ENCODE data around the gene RNU1-4.
"Not testable (repeated sequence)": the region's sequence is repeated elsewhere in the genome, so short reads cannot be mapped to it uniquely, and the experiment has no call there.

Gene RNU1-4

DNA sequence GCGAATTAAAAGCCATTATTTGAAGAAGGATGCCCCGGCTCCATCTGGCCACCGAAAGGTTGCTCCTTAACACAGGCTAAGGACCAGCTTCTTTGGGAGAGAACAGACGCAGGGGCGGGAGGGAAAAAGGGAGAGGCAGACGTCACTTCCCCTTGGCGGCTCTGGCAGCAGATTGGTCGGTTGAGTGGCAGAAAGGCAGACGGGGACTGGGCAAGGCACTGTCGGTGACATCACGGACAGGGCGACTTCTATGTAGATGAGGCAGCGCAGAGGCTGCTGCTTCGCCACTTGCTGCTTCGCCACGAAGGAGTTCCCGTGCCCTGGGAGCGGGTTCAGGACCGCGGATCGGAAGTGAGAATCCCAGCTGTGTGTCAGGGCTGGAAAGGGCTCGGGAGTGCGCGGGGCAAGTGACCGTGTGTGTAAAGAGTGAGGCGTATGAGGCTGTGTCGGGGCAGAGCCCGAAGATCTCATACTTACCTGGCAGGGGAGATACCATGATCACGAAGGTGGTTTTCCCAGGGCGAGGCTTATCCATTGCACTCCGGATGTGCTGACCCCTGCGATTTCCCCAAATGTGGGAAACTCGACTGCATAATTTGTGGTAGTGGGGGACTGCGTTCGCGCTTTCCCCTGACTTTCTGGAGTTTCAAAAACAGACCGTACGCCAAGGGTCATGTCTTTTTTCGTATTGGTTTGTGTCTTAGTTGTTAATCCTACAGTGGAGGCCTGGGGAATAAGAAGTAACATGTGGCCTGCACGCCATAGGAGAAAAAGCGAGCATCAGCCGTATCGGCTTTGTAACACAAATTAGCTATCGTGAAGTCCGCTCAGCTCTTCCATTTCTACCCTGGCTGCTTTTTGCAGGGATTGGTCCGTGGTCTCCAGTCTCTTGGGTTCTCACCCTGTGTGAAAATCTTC lies at the start of gene RNU1-4:
RNU1-4 (plus strand) TSS at position 470 of the 918 bp plus-strand sequence.
- not testable (repeated sequence) for H3K4me1 Mint-ChIP-seq (ENCODE audit: low read depth); H3K27ac Mint-ChIP-seq; H3K9me3 Mint-ChIP-seq; H3K4me3 Mint-ChIP-seq; H3K36me3 Mint-ChIP-seq (ENCODE audit: low read depth); H3K27me3 Mint-ChIP-seq; DNase-seq

DNA sequence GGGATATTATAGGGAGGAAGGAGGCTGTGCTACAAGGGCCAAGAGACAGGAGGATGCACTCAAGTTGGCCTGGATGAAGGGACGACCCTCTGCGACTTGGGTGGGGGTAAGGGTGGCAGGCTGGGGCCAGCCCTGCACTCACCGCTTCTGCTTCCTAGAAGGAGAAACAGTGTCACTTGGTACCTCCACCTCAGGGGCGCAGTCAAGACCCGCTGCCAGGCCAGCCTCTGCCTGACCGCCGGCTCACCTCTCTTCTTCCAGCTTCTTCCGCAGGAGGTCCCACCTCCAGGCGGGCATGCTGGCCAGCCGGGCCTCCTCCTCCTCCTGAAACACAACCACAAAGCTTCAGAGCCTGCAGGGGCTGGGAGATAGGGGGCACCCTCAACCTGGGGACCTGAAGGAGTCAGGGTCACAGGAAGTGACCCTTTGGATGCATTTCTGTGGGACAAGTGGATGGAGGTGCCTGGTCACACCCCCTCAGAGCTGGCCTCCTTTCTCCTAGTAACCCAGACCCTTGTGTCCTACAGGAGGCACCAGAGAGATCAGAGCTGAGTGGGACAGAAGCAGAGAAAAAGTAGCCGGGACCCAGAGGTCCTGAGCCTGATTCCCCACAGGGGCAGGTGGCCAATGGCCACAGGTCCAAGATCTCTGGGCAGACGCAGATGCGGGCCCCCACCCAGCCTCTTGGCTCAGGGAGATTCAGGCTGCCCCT lies 49.2 kb upstream of the RNU1-4 start:
- not testable (repeated sequence) for H3K36me3 Mint-ChIP-seq (ENCODE audit: low read depth); H3K9me3 Mint-ChIP-seq; H3K4me1 Mint-ChIP-seq (ENCODE audit: low read depth)

GRCh38 chr1:16692283-16692682 lies 48.0 kb upstream of the RNU1-4 start:
- H3K9me3 Mint-ChIP-seq; H3K27me3 Mint-ChIP-seq; H3K4me3 Mint-ChIP-seq; DNase-seq; H3K4me1 Mint-ChIP-seq (ENCODE audit: low read depth); H3K36me3 Mint-ChIP-seq (ENCODE audit: low read depth); H3K27ac Mint-ChIP-seq: not testable (repeated sequence)

More for the DNA sequence above, 49.2 kb upstream of the RNU1-4 start:
- not testable (repeated sequence) for H3K4me3 Mint-ChIP-seq, DNase-seq, H3K27me3 Mint-ChIP-seq, H3K27ac Mint-ChIP-seq

DNA sequence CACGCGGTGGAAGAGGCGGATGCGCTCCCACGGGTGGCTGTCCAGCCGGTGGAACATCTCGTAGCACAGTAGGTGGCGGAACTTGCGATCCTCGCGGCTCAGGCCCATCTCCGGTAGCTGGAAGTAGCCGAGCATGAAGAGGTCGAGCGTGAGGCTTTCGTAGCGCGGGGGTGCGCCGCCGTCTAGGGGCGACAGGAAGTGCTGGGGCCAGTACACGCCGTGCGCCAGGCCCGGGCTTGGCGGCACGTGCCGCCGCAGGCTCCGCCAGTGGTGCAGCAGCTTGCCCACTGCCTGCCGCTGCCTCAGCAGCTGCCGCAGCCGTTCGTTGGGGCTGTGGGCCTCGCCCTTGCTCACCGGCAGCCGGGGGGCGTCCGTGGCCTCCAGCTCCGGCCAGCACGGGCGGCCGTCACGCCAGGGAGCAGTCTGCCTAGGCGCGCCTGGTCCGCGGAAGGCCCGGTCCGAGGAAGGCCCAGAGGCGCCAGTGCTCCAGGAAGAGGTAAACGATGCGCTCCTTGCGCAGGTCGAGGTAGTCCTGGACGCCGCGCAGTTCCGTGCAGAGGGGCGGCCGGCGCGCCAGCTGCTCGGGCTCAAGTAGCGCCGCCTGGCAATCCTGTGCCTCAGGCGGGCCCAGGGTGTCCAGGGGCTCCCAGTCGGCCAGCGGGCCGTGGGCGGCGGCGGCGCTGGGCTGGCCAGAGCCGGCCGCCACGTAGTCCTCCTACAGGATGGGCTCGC lies 47.4 kb upstream of the RNU1-4 start:
- not testable (repeated sequence) for H3K4me1 Mint-ChIP-seq (ENCODE audit: low read depth); H3K4me3 Mint-ChIP-seq; H3K9me3 Mint-ChIP-seq

GRCh38 chr1:16693449-16694307 lies 46.6 kb upstream of the RNU1-4 start:
- DNase-seq; H3K36me3 Mint-ChIP-seq (ENCODE audit: low read depth); H3K9me3 Mint-ChIP-seq; H3K4me3 Mint-ChIP-seq; H3K27ac Mint-ChIP-seq; H3K4me1 Mint-ChIP-seq (ENCODE audit: low read depth): not testable (repeated sequence)
- peaks cover 11% of the 10 kb centered on the region for H3K27me3 Mint-ChIP-seq

More for the DNA sequence above, 47.4 kb upstream of the RNU1-4 start:
- not testable (repeated sequence) for H3K27me3 Mint-ChIP-seq; DNase-seq; H3K27ac Mint-ChIP-seq; H3K36me3 Mint-ChIP-seq (ENCODE audit: low read depth)

GRCh38 chr1:16694308-16694702 lies 46.0 kb upstream of the RNU1-4 start:
- H3K4me3 Mint-ChIP-seq; H3K36me3 Mint-ChIP-seq (ENCODE audit: low read depth); DNase-seq; H3K4me1 Mint-ChIP-seq (ENCODE audit: low read depth); H3K9me3 Mint-ChIP-seq; H3K27ac Mint-ChIP-seq: not testable (repeated sequence)
- peaks cover 12% of the 10 kb centered on the region for H3K27me3 Mint-ChIP-seq

DNA sequence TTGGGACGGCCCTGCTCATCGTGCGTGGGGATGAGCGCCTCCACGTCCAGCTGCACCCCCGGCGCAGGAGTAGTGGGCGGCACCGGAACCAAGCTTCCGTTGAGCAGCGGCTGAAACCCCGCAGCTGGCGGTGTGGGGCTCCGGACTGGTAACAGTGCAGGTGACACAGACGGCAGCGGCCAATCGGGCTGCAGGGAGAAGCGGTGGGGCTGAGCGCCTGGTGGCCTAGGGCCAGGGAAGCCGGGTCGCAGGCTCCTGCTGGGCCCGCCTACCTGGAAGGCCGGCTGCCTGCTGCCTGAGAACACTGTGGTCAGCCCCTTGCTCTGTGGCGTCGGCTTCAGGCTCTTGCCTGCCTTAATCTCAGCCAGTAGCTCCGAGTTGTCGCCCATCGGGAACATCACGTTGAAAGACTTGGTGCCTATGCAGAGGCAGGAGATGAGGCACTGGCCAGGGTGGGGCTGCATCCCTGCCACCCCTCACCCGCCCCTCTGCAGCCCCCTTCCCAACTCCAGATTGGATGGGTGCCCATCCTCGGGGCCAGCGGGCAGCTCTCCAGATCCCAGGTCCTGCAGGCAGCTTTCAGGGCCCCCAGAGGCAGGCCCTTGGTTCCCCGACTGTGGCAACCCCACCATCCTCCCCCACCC lies 43.7 kb upstream of the RNU1-4 start:
- DNase-seq; H3K9me3 Mint-ChIP-seq; H3K4me3 Mint-ChIP-seq; H3K27ac Mint-ChIP-seq; H3K4me1 Mint-ChIP-seq (ENCODE audit: low read depth); H3K36me3 Mint-ChIP-seq (ENCODE audit: low read depth): not testable (repeated sequence)
- H3K27me3 Mint-ChIP-seq: peaks cover 12% of the 10 kb centered on the region

GRCh38 chr1:16697152-16697551 lies 43.2 kb upstream of the RNU1-4 start:
- not testable (repeated sequence) for H3K4me1 Mint-ChIP-seq (ENCODE audit: low read depth); DNase-seq; H3K27ac Mint-ChIP-seq; H3K9me3 Mint-ChIP-seq; H3K4me3 Mint-ChIP-seq; H3K36me3 Mint-ChIP-seq (ENCODE audit: low read depth)
- peaks cover 12% of the 10 kb centered on the region for H3K27me3 Mint-ChIP-seq

- not testable (repeated sequence) for H3K9me3 Mint-ChIP-seq; H3K4me3 Mint-ChIP-seq; H3K36me3 Mint-ChIP-seq (ENCODE audit: low read depth); H3K27ac Mint-ChIP-seq; H3K4me1 Mint-ChIP-seq (ENCODE audit: low read depth)
- peaks cover 14% of the 10 kb centered on the region for H3K27me3 Mint-ChIP-seq
- DNase-seq: peak; percentile 50
These were observed 40.9 kb upstream of the RNU1-4 start for GRCh38 chr1:16699440-16699839.

DNA sequence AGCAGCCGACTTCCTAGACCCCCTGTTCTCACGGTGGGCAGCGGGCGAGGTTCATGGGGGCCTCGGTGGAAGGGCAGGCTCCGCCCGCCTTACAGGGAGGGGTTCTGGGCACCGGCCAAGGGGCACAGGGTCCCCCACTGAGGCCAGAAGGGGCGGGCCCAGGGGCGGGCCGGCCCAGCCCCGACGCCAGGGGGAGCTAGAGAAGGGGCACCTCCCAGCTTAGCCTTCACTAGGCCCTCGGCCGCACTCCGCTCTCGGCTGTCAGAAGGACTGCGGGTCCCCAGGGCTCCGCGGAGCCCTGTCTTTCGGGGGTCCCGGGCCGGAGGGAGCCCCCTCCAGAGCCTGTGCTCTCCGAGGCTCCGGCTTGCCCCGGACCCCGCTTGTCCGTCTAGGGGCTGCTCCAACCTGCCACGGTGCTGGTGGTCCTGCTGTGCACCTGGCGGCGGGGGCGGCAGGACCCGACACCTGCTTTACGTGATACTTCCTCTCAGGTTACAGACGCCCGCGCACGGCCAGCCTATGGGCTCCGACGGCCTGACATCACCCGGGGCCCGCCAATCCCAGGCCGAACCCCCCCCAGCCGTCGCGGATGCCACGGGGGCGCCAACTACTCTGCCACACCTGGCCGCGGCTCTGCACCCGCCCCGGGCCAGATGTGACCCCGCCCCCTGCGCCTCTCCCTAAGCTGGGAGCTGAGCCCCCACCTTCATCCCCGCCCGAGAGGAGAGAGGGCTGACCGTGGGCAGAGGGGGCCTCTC lies 40.0 kb upstream of the RNU1-4 start:
- H3K9me3 Mint-ChIP-seq; H3K36me3 Mint-ChIP-seq (ENCODE audit: low read depth); H3K27ac Mint-ChIP-seq: not testable (repeated sequence)

GRCh38 chr1:16701189-16701588 lies 39.1 kb upstream of the RNU1-4 start:
- not testable (repeated sequence) for H3K4me1 Mint-ChIP-seq (ENCODE audit: low read depth); H3K27me3 Mint-ChIP-seq; H3K4me3 Mint-ChIP-seq; H3K9me3 Mint-ChIP-seq; H3K27ac Mint-ChIP-seq; DNase-seq; H3K36me3 Mint-ChIP-seq (ENCODE audit: low read depth)

More for the DNA sequence above, 40.0 kb upstream of the RNU1-4 start:
- not testable (repeated sequence) for H3K4me1 Mint-ChIP-seq (ENCODE audit: low read depth); H3K4me3 Mint-ChIP-seq; DNase-seq
- H3K27me3 Mint-ChIP-seq: peaks cover 12% of the 10 kb centered on the region

DNA sequence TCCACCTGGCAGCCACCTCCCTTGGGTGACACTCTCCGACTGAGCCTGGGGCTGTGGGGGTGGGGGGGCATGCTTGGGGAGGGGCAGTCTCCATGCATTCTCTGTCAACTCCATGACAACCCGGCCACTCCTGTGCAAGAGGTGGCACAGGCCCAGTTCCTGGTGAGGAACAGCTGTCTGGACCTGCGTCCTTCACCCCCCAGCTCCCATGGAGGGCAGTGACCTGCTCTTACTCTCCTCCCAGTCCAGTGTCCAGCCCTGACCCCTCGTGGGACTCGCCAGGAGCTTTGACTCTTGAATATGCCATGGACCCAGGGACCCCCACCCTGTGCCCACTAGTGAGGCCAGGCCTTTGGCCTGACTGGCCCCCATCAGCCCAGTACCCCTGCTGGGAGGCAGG lies 38.0 kb upstream of the RNU1-4 start:
- not testable (repeated sequence) for H3K9me3 Mint-ChIP-seq; H3K4me1 Mint-ChIP-seq (ENCODE audit: low read depth); H3K36me3 Mint-ChIP-seq (ENCODE audit: low read depth); DNase-seq; H3K4me3 Mint-ChIP-seq; H3K27me3 Mint-ChIP-seq; H3K27ac Mint-ChIP-seq

DNA sequence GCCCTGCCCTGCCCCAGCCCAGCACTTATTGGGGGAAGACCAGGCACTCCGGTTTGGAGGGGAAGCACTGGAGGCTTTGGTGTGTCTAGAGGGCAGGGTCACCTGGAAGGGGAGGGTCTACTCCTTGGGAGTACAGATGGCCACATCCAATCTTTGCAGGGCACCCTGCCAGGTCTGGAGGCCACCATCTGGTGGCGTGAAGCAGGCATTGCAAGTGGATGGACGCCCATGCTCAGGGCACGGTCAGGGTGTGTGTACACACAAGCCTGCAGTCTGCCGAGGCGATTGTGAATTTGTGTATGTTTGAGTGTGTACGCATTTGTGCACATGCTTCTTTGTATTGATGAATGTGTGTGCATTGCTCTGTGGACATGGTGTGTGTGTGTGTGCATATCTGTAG lies 37.2 kb upstream of the RNU1-4 start:
- H3K27ac Mint-ChIP-seq; H3K36me3 Mint-ChIP-seq (ENCODE audit: low read depth); H3K4me1 Mint-ChIP-seq (ENCODE audit: low read depth); H3K4me3 Mint-ChIP-seq; H3K27me3 Mint-ChIP-seq; H3K9me3 Mint-ChIP-seq; DNase-seq: not testable (repeated sequence)
